Thoracic aorta (tissue), 2 donors: ENCODE results near the gene PIGW. TPM values are rescaled to one million over a fixed set of nuclear protein-coding genes. Genes with fewer than 3 reads are reported as not detected.

Source experiments
- ATAC-seq: fragments of 150-250 bp; one replicate; pipeline ENCODE4 v1.8.0; 2017; ENCODE audit warnings: low read depth; ENCODE audit not compliant: insufficient number of reproducible peaks, low FRiP score
- DNase-seq: peaks from one replicate; pipeline ENCODE4 v3.0.0-alpha.2; 2020; ENCODE audit warnings: low spot score
- H3K27ac ChIP-seq, 2 donors: fragments of 200-600 bp; sonication (generic); 1 replicate in 1 of 2; 2 replicates in 1 of 2; pipeline ENCODE4 v1.5.1; 2016; ENCODE audit warnings: mild to moderate bottlenecking in 2 of 2, moderate library complexity in 2 of 2
- H3K27me3 ChIP-seq: fragments of 200-600 bp; sonication (generic); replicated peaks from 2 replicates; pipeline ENCODE4 v1.6.0; 2016; ENCODE audit warnings: mild to moderate bottlenecking; ENCODE audit not compliant: insufficient read depth
- H3K36me3 ChIP-seq: fragments of 200-600 bp; sonication (generic); one replicate; pipeline ENCODE4 v1.5.1; 2016
- H3K4me1 ChIP-seq, 2 donors: fragments of 200-600 bp; sonication (generic); 1 replicate in 1 of 2; 2 replicates in 1 of 2; pipeline versions ENCODE4 v1.5.1 to v1.6.0; 2016; ENCODE audit warnings: low read depth in 2 of 2, mild to moderate bottlenecking in 1 of 2; ENCODE audit not compliant: control insufficient read depth in 1 of 2
- H3K4me3 ChIP-seq: fragments of 200-600 bp; sonication (generic); 2 replicates; pipeline ENCODE4 v1.5.1; 2016; ENCODE audit warnings: mild to moderate bottlenecking
- H3K9me3 ChIP-seq: fragments of 200-600 bp; sonication (generic); 2 replicates; pipeline ENCODE4 v1.5.1; 2016
- CTCF ChIP-seq: fragments of 200-600 bp; sonication (generic); IDR thresholded peaks from one replicate; pipeline ENCODE4 v1.5.1; 2019; ENCODE audit warnings: antibody characterized with exemption
- total RNA-seq, 2 donors: library from RNA; depleted of rRNA; stranded (reverse); fragments of >200 nt; gene quantifications; one replicate each; pipeline versions ENCODE4 v1.1.0 to v1.2.3, GENCODE V29; 2016

PIGW gene
- total RNA-seq, 2 donors from 2014 or later: 1.8 to 10.7 TPM

GRCh38 chr17:36493956-36494355 lies 40.8 kb upstream of the PIGW start:
- Histone ChIP-seq H3K4me3 (no peak overlapping the region), H3K27me3 (no peaks in the 10 kb centered on the region), H3K27ac (no peak overlapping the region), H3K36me3 (peaks cover 47% of the 10 kb centered on the region), H3K4me1 (no peaks in the 10 kb centered on the region), H3K9me3 (no peaks in the 10 kb centered on the region)
- ATAC-seq: no peak
- DNase-seq: no peak
- TF ChIP-seq CTCF: no peak

GRCh38 chr17:36494674-36495073 lies 40.1 kb upstream of the PIGW start:
- ATAC-seq (no peak), DNase-seq (no peak)
- no peak overlapping the region for H3K4me3 ChIP-seq
- no peak overlapping the region for H3K27ac ChIP-seq
- TF ChIP-seq CTCF: no peak
- H3K4me1 ChIP-seq: no peaks in the 10 kb centered on the region
- no peaks in the 10 kb centered on the region for H3K9me3 ChIP-seq
- no peaks in the 10 kb centered on the region for H3K27me3 ChIP-seq
- peaks cover 47% of the 10 kb centered on the region for H3K36me3 ChIP-seq

- no peak for TF ChIP-seq CTCF
- H3K4me3 ChIP-seq: no peak overlapping the region
- H3K27ac ChIP-seq: no peak overlapping the region
- H3K4me1 ChIP-seq: no peaks in the 10 kb centered on the region
- ATAC-seq (no peak), DNase-seq (no peak)
- H3K9me3 ChIP-seq: no peaks in the 10 kb centered on the region
- no peaks in the 10 kb centered on the region for H3K27me3 ChIP-seq
- peaks cover 47% of the 10 kb centered on the region for H3K36me3 ChIP-seq
Measured at GRCh38 chr17:36495076-36495578, 39.7 kb upstream of the PIGW start.

- Histone ChIP-seq H3K27ac (no peak overlapping the region), H3K27me3 (no peaks in the 10 kb centered on the region), H3K36me3 (peaks cover 54% of the 10 kb centered on the region), H3K4me1 (no peaks in the 10 kb centered on the region), H3K9me3 (no peaks in the 10 kb centered on the region), H3K4me3 (no peak overlapping the region)
- TF ChIP-seq CTCF: no peak
- ATAC-seq (no peak), DNase-seq (no peak)
Measured at GRCh38 chr17:36496018-36496789, 38.6 kb upstream of the PIGW start.

- H3K27ac ChIP-seq: no peak overlapping the region
- DNase-seq (no peak), ATAC-seq (no peak)
- no peaks in the 10 kb centered on the region for H3K4me1 ChIP-seq
- no peaks in the 10 kb centered on the region for H3K27me3 ChIP-seq
- TF ChIP-seq CTCF: no peak
- no peak overlapping the region for H3K4me3 ChIP-seq
- no peaks in the 10 kb centered on the region for H3K9me3 ChIP-seq
- peaks cover 52% of the 10 kb centered on the region for H3K36me3 ChIP-seq
Measured at GRCh38 chr17:36498155-36498554, 36.6 kb upstream of the PIGW start.
